Measurements from ENCODE around the gene RAB8A. TPM values are rescaled to one million over a fixed set of nuclear protein-coding genes. Genes with fewer than 3 reads are reported as not detected.

RAB8A gene
- total RNA-seq, 2 donors from 2014 or later: 166 to 260 TPM

GRCh38 chr19:16153582-16154336 lies 42.1 kb downstream of the RAB8A start:
- H3K9me3 Mint-ChIP-seq: no peaks in the 10 kb centered on the region
- DNase-seq (ENCODE audit: low spot score) (peak; percentile 34), ATAC-seq (no peak)
- H3K4me3 Mint-ChIP-seq: no peak overlapping the region
- no peaks in the 10 kb centered on the region for H3K27me3 Mint-ChIP-seq
- peak overlapping the region; percentile 47 to 66 for H3K27ac Mint-ChIP-seq
- H3K36me3 Mint-ChIP-seq: peaks cover 27% of the 10 kb centered on the region
- H3K4me1 Mint-ChIP-seq (ENCODE audit: low read depth in 2 of 2): peaks cover 27 to 39% of the 10 kb centered on the region in 2 donors

GRCh38 chr19:16154557-16154956 lies 42.9 kb downstream of the RAB8A start:
- H3K9me3 Mint-ChIP-seq: no peaks in the 10 kb centered on the region
- ATAC-seq (no peak), DNase-seq (ENCODE audit: low spot score) (no peak)
- no peaks in the 10 kb centered on the region for H3K27me3 Mint-ChIP-seq
- no peak overlapping the region for H3K4me3 Mint-ChIP-seq
- H3K36me3 Mint-ChIP-seq: peaks cover 27% of the 10 kb centered on the region
- peaks cover 19 to 31% of the 10 kb centered on the region in 2 donors for H3K4me1 Mint-ChIP-seq (ENCODE audit: low read depth in 2 of 2)
- H3K27ac Mint-ChIP-seq: peak overlapping the region; percentile 66 to 85

GRCh38 chr19:16155128-16155527 lies 43.4 kb downstream of the RAB8A start:
- no peak for ATAC-seq
- no peaks in the 10 kb centered on the region for H3K27me3 Mint-ChIP-seq
- H3K9me3 Mint-ChIP-seq: no peaks in the 10 kb centered on the region
- DNase-seq (ENCODE audit: low spot score): no peak
- peaks cover 27% of the 10 kb centered on the region for H3K36me3 Mint-ChIP-seq
- H3K4me3 Mint-ChIP-seq: peak overlapping the region; percentile 40
- peaks cover 16 to 28% of the 10 kb centered on the region in 2 donors for H3K4me1 Mint-ChIP-seq (ENCODE audit: low read depth in 2 of 2)
- peak overlapping the region; percentile 66 to 85 for H3K27ac Mint-ChIP-seq

- Mint-ChIP-seq H3K4me1 (ENCODE audit: low read depth in 2 of 2) (peaks cover 25 to 35% of the 10 kb centered on the region in 2 donors), H3K4me3 (no peak overlapping the region), H3K27ac (peak overlapping the region; percentile 64 to 85), H3K9me3 (no peaks in the 10 kb centered on the region), H3K36me3 (peaks cover 27% of the 10 kb centered on the region), H3K27me3 (no peaks in the 10 kb centered on the region)
- DNase-seq (ENCODE audit: low spot score): no peak
- ATAC-seq: no peak
Observed at GRCh38 chr19:16156904-16157303, 45.2 kb downstream of the RAB8A start.

GRCh38 chr19:16157601-16158000 lies 45.9 kb downstream of the RAB8A start:
- no peaks in the 10 kb centered on the region for H3K27me3 Mint-ChIP-seq
- H3K4me1 Mint-ChIP-seq (ENCODE audit: low read depth in 2 of 2): peaks cover 25 to 36% of the 10 kb centered on the region in 2 donors
- H3K9me3 Mint-ChIP-seq: no peaks in the 10 kb centered on the region
- ATAC-seq: no peak
- H3K4me3 Mint-ChIP-seq: no peak overlapping the region
- peaks cover 27% of the 10 kb centered on the region for H3K36me3 Mint-ChIP-seq
- no peak for DNase-seq (ENCODE audit: low spot score)
- H3K27ac Mint-ChIP-seq: no peak overlapping the region

GRCh38 chr19:16159655-16160054 lies 48.0 kb downstream of the RAB8A start:
- DNase-seq (ENCODE audit: low spot score) (no peak), ATAC-seq (no peak)
- no peaks in the 10 kb centered on the region for H3K9me3 Mint-ChIP-seq
- H3K4me1 Mint-ChIP-seq (ENCODE audit: low read depth in 2 of 2): peaks cover 17 to 28% of the 10 kb centered on the region in 2 donors
- H3K4me3 Mint-ChIP-seq: no peak overlapping the region
- no peaks in the 10 kb centered on the region for H3K27me3 Mint-ChIP-seq
- peak overlapping the region in 1 of 2 donors; percentile 40 for H3K27ac Mint-ChIP-seq
- peaks cover 18% of the 10 kb centered on the region for H3K36me3 Mint-ChIP-seq

GRCh38 chr19:16160445-16160942 lies 48.8 kb downstream of the RAB8A start:
- no peaks in the 10 kb centered on the region for H3K27me3 Mint-ChIP-seq
- peak overlapping the region; percentile 54 for H3K4me3 Mint-ChIP-seq
- no peak for DNase-seq (ENCODE audit: low spot score)
- peaks cover 10% of the 10 kb centered on the region for H3K36me3 Mint-ChIP-seq
- no peak for ATAC-seq
- H3K27ac Mint-ChIP-seq: peak overlapping the region; percentile 68 to 72
- H3K4me1 Mint-ChIP-seq (ENCODE audit: low read depth in 2 of 2): peaks cover 9 to 22% of the 10 kb centered on the region in 2 donors
- H3K9me3 Mint-ChIP-seq: no peaks in the 10 kb centered on the region

- peak overlapping the region; percentile 54 for H3K4me3 Mint-ChIP-seq
- peak; percentile 67 to 80 for ATAC-seq
Observed at GRCh38 chr19:16160943-16161560, 49.4 kb downstream of the RAB8A start.

GRCh38 chr19:16161840-16162239 lies 50.2 kb downstream of the RAB8A start:
- no peaks in the 10 kb centered on the region for H3K9me3 Mint-ChIP-seq
- DNase-seq (ENCODE audit: low spot score): no peak
- ATAC-seq: no peak
- H3K4me1 Mint-ChIP-seq (ENCODE audit: low read depth in 2 of 2): peaks cover 9 to 18% of the 10 kb centered on the region in 2 donors
- no peaks in the 10 kb centered on the region for H3K27me3 Mint-ChIP-seq
- no peak overlapping the region for H3K4me3 Mint-ChIP-seq
- H3K27ac Mint-ChIP-seq: peak overlapping the region; percentile 68 to 72
- H3K36me3 Mint-ChIP-seq: peaks cover 3% of the 10 kb centered on the region

More at GRCh38 chr19:16160943-16161560, 49.4 kb downstream of the RAB8A start:
- DNase-seq (ENCODE audit: low spot score): no peak
- Mint-ChIP-seq H3K4me1 (ENCODE audit: low read depth in 2 of 2) (peaks cover 9 to 18% of the 10 kb centered on the region in 2 donors), H3K36me3 (peaks cover 9% of the 10 kb centered on the region), H3K9me3 (no peaks in the 10 kb centered on the region), H3K27ac (peak overlapping the region; percentile 68 to 72), H3K27me3 (no peaks in the 10 kb centered on the region)

- no peaks in the 10 kb centered on the region for H3K27me3 Mint-ChIP-seq
- peak overlapping the region in 1 of 2 donors; percentile 57 for H3K27ac Mint-ChIP-seq
- peaks cover 22 to 31% of the 10 kb centered on the region in 2 donors for H3K4me1 Mint-ChIP-seq (ENCODE audit: low read depth in 2 of 2)
- no peak for ATAC-seq
- no peak for DNase-seq (ENCODE audit: low spot score)
- H3K4me3 Mint-ChIP-seq: no peak overlapping the region
- H3K9me3 Mint-ChIP-seq: no peaks in the 10 kb centered on the region
- no peaks in the 10 kb centered on the region for H3K36me3 Mint-ChIP-seq
Observed at GRCh38 chr19:16164222-16164890, 52.7 kb downstream of the RAB8A start.

GRCh38 chr19:16166417-16166816 lies 54.7 kb downstream of the RAB8A start:
- peak overlapping the region in 1 of 2 donors; percentile 79 for H3K27ac Mint-ChIP-seq
- DNase-seq (ENCODE audit: low spot score) (no peak), ATAC-seq (no peak)
- no peaks in the 10 kb centered on the region for H3K27me3 Mint-ChIP-seq
- no peaks in the 10 kb centered on the region for H3K36me3 Mint-ChIP-seq
- H3K9me3 Mint-ChIP-seq: no peaks in the 10 kb centered on the region
- peaks cover 22 to 25% of the 10 kb centered on the region in 2 donors for H3K4me1 Mint-ChIP-seq (ENCODE audit: low read depth in 2 of 2)
- H3K4me3 Mint-ChIP-seq: no peak overlapping the region

GRCh38 chr19:16167055-16167454 lies 55.4 kb downstream of the RAB8A start:
- peaks cover 22% of the 10 kb centered on the region in 2 donors for H3K4me1 Mint-ChIP-seq (ENCODE audit: low read depth in 2 of 2)
- H3K27me3 Mint-ChIP-seq: no peaks in the 10 kb centered on the region
- H3K4me3 Mint-ChIP-seq: peak overlapping the region; percentile 45
- H3K27ac Mint-ChIP-seq: peak overlapping the region; percentile 79 to 87
- DNase-seq (ENCODE audit: low spot score) (no peak), ATAC-seq (no peak)
- no peaks in the 10 kb centered on the region for H3K9me3 Mint-ChIP-seq
- no peaks in the 10 kb centered on the region for H3K36me3 Mint-ChIP-seq

GRCh38 chr19:16168465-16169081 lies 56.9 kb downstream of the RAB8A start:
- H3K4me1 Mint-ChIP-seq (ENCODE audit: low read depth in 2 of 2): peaks cover 34 to 37% of the 10 kb centered on the region in 2 donors
- peak overlapping the region; percentile 87 to 94 for H3K27ac Mint-ChIP-seq
- DNase-seq (ENCODE audit: low spot score): peak; percentile 67
- H3K9me3 Mint-ChIP-seq: no peaks in the 10 kb centered on the region
- H3K4me3 Mint-ChIP-seq: peak overlapping the region; percentile 77
- no peaks in the 10 kb centered on the region for H3K27me3 Mint-ChIP-seq
- H3K36me3 Mint-ChIP-seq: no peaks in the 10 kb centered on the region
- ATAC-seq: peak; percentile 81 to 83

All from natural killer cell treated with Interleukin-12 subunit alpha and Interleukin-12 subunit beta and Interleukin-15 and Interleukin-18, amount 100 ng/mL, for 72 hours (primary cell).